DOHH2 (cell line): ENCODE results near the gene TSC22D1.

Experiments used
- H3F3A ChIP-seq: fragments of 200-600 bp; sonication (generic), shearing (Covaris generic); 2 replicates; pipeline ENCODE4 v1.6.0; 2016; ENCODE audit warnings: antibody characterized with exemption, mild to moderate bottlenecking; ENCODE audit not compliant: control insufficient read depth, insufficient read depth
- H3K27ac ChIP-seq: fragments of 200-600 bp; sonication (generic); 2 replicates; pipeline ENCODE4 v1.5.1; 2014; ENCODE audit warnings: low read depth, mild to moderate bottlenecking, low read length, moderate library complexity
- H3K27me3 ChIP-seq: fragments of 200-600 bp; sonication (generic); 2 replicates; pipeline ENCODE4 v1.6.1; 2014; ENCODE audit warnings: mild to moderate bottlenecking, low read length, mixed read lengths; ENCODE audit not compliant: control insufficient read depth
- H3K36me3 ChIP-seq: fragments of 200-600 bp; sonication (generic); 2 replicates; pipeline ENCODE4 v1.6.1; 2014; ENCODE audit warnings: mild to moderate bottlenecking, low read length, moderate library complexity, mixed read lengths; ENCODE audit not compliant: control insufficient read depth
- H3K4me1 ChIP-seq: fragments of 200-600 bp; sonication (generic); 2 replicates; pipeline ENCODE4 v1.6.1; 2014; ENCODE audit warnings: mild to moderate bottlenecking, low read length, mixed read lengths; ENCODE audit not compliant: control insufficient read depth
- H3K4me2 ChIP-seq: fragments of 200-600 bp; sonication (generic); 2 replicates; pipeline ENCODE4 v1.6.0; 2014; ENCODE audit warnings: mild to moderate bottlenecking, low read length, moderate library complexity
- H3K4me3 ChIP-seq: fragments of 200-600 bp; sonication (generic); 2 replicates; pipeline ENCODE4 v1.5.1; 2014; ENCODE audit warnings: mild to moderate bottlenecking, low read length, mixed read lengths
- H3K79me2 ChIP-seq: fragments of 200-600 bp; sonication (generic); 2 replicates; pipeline ENCODE4 v1.6.1; 2014; ENCODE audit warnings: mild to moderate bottlenecking, low read length, mixed read lengths; ENCODE audit not compliant: control insufficient read depth
- H3K9me2 ChIP-seq: fragments of 200-600 bp; sonication (generic); replicated peaks from 2 replicates; pipeline ENCODE4 v1.6.1; 2014; ENCODE audit warnings: mild to moderate bottlenecking, low read length, mixed read lengths; ENCODE audit not compliant: control insufficient read depth
- H3K9me3 ChIP-seq: fragments of 200-600 bp; sonication (generic); 2 replicates; pipeline ENCODE4 v1.6.1; 2014; ENCODE audit warnings: antibody characterized with exemption, low read length, mixed read lengths; ENCODE audit not compliant: control insufficient read depth, insufficient read depth
- H4K20me1 ChIP-seq: fragments of 200-600 bp; sonication (generic); 2 replicates; pipeline ENCODE4 v1.6.0; 2014; ENCODE audit warnings: low read depth, mild to moderate bottlenecking, antibody characterized with exemption, low read length, moderate library complexity; ENCODE audit not compliant: control insufficient read depth, insufficient read depth
- EZH2phosphoT487 ChIP-seq: fragments of 200-600 bp; sonication (generic); IDR thresholded peaks from 2 replicates; pipeline ENCODE4 v1.6.1; 2017; ENCODE audit warnings: borderline replicate concordance, mild to moderate bottlenecking, antibody characterized with exemption, low read length, moderate library complexity, mixed read lengths
- TF ChIP-seq, protein P1 (sequence below): fragments of 200-600 bp; sonication (generic); IDR thresholded peaks from one replicate; pipeline ENCODE4 v1.5.1; 2014; ENCODE audit warnings: antibody characterized with exemption, mild to moderate bottlenecking, low read depth, low read length; ENCODE audit not compliant: poor library complexity, severe bottlenecking

The TSC22D1 gene

DNA sequence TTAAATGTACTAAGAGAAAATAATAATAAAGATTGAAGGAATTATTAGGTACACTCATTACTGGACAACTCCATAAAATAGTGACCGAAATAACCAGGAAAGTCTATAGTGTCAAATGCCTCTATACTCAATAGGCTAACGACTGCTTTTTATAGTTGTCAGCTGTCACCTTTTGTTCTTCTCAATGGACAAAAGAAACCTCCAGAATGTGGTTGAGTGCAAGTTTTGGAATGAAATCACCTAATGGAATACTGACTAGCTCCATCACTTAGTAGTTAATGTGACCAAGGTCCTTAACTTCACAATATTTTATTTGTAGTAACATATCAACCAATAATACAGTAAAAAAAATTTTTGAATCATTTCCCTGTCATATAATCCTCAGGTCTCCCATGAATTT is 18.1 kb downstream of the TSC22D1 start:
- Histone ChIP-seq H3K9me3 (no peaks in the 10 kb centered on the region), H3K9me2 (no peaks in the 10 kb centered on the region), H3K4me2 (no peak overlapping the region), H3K4me3 (no peak overlapping the region), H3K27me3 (no peaks in the 10 kb centered on the region), H3K4me1 (no peaks in the 10 kb centered on the region), H3K27ac (no peak overlapping the region), H4K20me1 (no peaks in the 10 kb centered on the region), H3K79me2 (peaks cover 3% of the 10 kb centered on the region; the same call in 1 of the 2 replicates), H3F3A (no peaks in the 10 kb centered on the region), H3K36me3 (no peaks in the 10 kb centered on the region)
- TF ChIP-seq, protein P1, sequence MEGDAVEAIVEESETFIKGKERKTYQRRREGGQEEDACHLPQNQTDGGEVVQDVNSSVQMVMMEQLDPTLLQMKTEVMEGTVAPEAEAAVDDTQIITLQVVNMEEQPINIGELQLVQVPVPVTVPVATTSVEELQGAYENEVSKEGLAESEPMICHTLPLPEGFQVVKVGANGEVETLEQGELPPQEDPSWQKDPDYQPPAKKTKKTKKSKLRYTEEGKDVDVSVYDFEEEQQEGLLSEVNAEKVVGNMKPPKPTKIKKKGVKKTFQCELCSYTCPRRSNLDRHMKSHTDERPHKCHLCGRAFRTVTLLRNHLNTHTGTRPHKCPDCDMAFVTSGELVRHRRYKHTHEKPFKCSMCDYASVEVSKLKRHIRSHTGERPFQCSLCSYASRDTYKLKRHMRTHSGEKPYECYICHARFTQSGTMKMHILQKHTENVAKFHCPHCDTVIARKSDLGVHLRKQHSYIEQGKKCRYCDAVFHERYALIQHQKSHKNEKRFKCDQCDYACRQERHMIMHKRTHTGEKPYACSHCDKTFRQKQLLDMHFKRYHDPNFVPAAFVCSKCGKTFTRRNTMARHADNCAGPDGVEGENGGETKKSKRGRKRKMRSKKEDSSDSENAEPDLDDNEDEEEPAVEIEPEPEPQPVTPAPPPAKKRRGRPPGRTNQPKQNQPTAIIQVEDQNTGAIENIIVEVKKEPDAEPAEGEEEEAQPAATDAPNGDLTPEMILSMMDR = no peak
- TF ChIP-seq EZH2phosphoT487 = no peak

DNA sequence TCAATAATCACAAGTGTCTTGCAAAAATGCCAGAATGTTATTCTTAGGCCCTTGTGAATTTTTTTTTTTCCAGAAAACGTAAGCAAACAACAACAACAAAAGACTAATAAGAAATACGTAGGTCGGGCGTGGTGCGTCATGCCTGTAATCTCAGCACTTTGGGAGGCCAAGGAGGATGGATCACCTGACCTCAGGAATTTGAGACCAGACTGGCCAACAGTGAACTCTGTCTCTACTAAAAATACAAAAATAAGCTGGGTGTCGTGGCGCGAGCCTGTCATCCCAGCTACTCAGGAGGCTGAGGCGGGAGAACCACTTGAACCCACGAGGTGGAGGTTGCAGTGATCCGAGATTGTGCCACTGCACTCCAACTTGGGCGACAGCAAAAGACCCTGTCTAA is 20.9 kb downstream of the TSC22D1 start:
- Histone ChIP-seq H3K27ac (no peak overlapping the region), H3K4me2 (no peak overlapping the region), H3K36me3 (no peaks in the 10 kb centered on the region), H3F3A (no peaks in the 10 kb centered on the region), H3K79me2 (no peaks in the 10 kb centered on the region), H3K4me1 (no peaks in the 10 kb centered on the region), H4K20me1 (no peaks in the 10 kb centered on the region), H3K9me3 (no peaks in the 10 kb centered on the region), H3K27me3 (no peaks in the 10 kb centered on the region), H3K9me2 (no peaks in the 10 kb centered on the region), H3K4me3 (no peak overlapping the region)
- no peak for TF ChIP-seq EZH2phosphoT487

DNA sequence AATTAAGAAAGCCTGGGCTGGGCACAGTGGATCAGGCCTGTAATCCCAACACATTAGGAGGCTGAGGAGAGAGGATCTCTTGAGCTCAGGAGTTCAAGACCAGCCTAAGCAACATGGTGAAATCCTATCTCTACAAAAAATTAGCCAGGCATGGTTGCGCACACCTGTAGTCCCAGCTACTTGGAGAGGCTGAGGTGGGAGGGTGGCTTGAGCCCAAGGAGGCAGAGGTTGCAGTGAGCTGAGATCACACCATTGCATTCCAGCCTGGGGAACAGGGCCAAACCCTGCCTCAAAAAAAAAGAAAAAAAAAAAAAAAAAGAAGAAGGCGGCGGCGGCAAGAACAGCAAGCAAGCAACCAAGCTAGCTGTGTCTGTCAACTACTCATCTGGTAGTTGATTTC is 26.7 kb downstream of the TSC22D1 start:
- TF ChIP-seq, protein P1 = no peak
- no peak for TF ChIP-seq EZH2phosphoT487
- no peaks in the 10 kb centered on the region for H3K4me1 ChIP-seq
- H3K36me3 ChIP-seq = no peaks in the 10 kb centered on the region
- H3K9me2 ChIP-seq = no peaks in the 10 kb centered on the region
- no peaks in the 10 kb centered on the region for H4K20me1 ChIP-seq
- no peak overlapping the region for H3K27ac ChIP-seq
- H3K9me3 ChIP-seq = no peaks in the 10 kb centered on the region
- no peak overlapping the region for H3K4me2 ChIP-seq
- no peaks in the 10 kb centered on the region for H3K27me3 ChIP-seq
- no peak overlapping the region for H3K4me3 ChIP-seq
- no peaks in the 10 kb centered on the region for H3F3A ChIP-seq
- H3K79me2 ChIP-seq = peaks cover 3% of the 10 kb centered on the region; the same call in 1 of the 2 replicates

DNA sequence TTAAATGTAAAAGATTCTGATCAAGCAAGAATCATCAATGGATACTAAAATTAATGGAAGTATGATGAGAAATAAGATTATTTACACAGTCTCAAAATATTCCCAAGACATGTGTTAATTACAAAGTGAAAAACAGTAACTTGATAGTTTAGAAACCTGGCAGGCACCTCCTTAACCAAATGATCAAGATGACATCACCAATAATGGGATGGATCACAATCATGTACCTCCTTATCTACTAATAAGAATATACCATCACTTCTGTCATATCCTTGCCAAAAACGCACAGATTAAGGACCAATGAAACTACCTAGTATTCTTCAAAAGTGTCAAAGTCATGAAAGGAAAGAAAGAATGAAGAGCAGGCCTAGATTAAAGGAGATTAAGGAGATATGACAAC is 30.0 kb downstream of the TSC22D1 start:
- Histone ChIP-seq H3K4me1 (no peaks in the 10 kb centered on the region), H3K79me2 (peaks cover 3% of the 10 kb centered on the region; the same call in 1 of the 2 replicates), H3K9me3 (no peaks in the 10 kb centered on the region), H4K20me1 (no peaks in the 10 kb centered on the region), H3K36me3 (no peaks in the 10 kb centered on the region), H3F3A (no peaks in the 10 kb centered on the region), H3K4me3 (no peak overlapping the region), H3K9me2 (no peaks in the 10 kb centered on the region), H3K27ac (no peak overlapping the region), H3K27me3 (no peaks in the 10 kb centered on the region), H3K4me2 (no peak overlapping the region)
- TF ChIP-seq, protein P1 = no peak
- TF ChIP-seq EZH2phosphoT487 = no peak
